ENCODE data around the gene DTX2. TPM values are rescaled to one million over a fixed set of nuclear protein-coding genes. Genes with fewer than 3 reads are reported as not detected.

The DTX2 gene
- total RNA-seq, 1 experiment from 2014 or later = 37.4 TPM

DNA sequence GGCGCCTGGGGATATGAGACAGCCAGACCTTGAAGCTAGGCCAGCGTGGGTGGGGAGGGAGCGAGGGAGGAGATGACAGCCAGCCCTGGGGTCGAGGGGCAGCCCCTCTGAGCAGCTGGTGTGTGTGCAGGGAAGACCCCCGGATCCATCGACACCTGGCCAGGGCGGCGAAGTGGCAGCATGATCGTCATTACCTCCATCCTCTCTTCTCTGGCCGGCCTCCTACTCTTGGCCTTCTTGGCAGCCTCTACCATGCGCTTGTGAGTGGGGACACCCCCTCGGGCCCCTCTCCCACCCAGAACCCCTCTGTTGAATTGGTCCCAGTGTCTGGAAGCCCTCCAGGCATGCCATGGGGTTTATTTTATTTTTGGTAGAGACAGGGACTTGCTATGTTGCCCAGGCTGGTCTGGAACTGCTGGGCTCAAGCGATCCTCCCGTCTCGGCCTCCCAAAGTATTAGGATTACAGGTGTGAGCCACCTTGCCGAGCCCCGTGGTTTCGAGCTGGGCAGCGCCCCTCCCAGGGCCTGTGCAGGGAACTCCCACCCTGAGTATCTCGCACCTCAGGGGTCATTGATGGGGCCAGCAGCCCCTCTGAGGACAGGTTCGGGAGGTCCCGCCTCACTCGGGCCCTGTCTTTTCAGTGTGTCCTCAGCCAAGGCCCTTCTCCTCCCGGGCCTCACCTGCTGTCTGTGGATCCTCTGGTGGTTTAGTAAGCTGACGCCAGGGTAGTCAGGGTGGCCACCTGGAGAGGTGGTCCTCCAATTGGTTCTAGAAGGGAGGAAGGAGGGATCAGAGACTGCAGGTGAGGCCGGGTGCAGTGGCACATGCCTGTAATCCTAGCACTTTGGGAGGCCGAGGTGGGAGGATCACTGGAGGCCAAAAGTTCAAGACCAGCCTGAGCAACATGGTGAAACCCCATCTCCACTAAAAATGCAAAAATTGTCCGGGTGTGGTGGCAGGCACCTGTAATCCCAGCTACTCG, 52.6 kb downstream of the DTX2 start:
- no peaks in the 10 kb centered on the region for H3K36me3 ChIP-seq (ENCODE audit: control insufficient read depth in 1 of 2, insufficient read depth in 2 of 2, low read length in 2 of 2)
- no peak overlapping the region for H3K4me3 ChIP-seq (replicated peaks in 1 of 2; ENCODE audit: low read depth in 1 of 2, low read length in 2 of 2)
- DNase-seq (ENCODE audit: low read depth, low spot score) = no peak
- RAD21 ChIA-PET (ENCODE audit: low non-redundant PET in 1 of 2, low total read pairs in 2 of 2, uncharacterized antibody in 2 of 2, unreplicated experiment in 2 of 2) = no interaction called here
- H3K9me2 ChIP-seq (ENCODE audit: insufficient read depth) = no peaks in the 10 kb centered on the region
- no peaks in the 10 kb centered on the region for H4K20me1 ChIP-seq (ENCODE audit: insufficient read depth)
- BruUV-seq (replicated peaks) = no TSS peak
- no peaks in the 10 kb centered on the region for H3K9me3 ChIP-seq (ENCODE audit: control insufficient read depth in 1 of 2, insufficient read depth in 1 of 2, low read depth in 1 of 2, low read length in 2 of 2)
- H3K79me2 ChIP-seq (ENCODE audit: insufficient read depth, low read length) = no peaks in the 10 kb centered on the region
- TF ChIP-seq ELF1 (IDR thresholded peaks at IDR 0.05; ENCODE audit: borderline replicate concordance, low read depth) (no peak), SIN3A (IDR thresholded peaks at IDR 0.05; ENCODE audit: low read depth) (no peak), TCF7L2 (IDR thresholded peaks at IDR 0.05; ENCODE audit: borderline replicate concordance, extremely low read depth, insufficient read depth, insufficient read length) (no peak), FOSL1 (IDR thresholded peaks at IDR 0.05; ENCODE audit: low read depth) (no peak), EZH2phosphoT487 (IDR thresholded peaks at IDR 0.05; ENCODE audit: borderline replicate concordance) (no peak), ZFX (IDR thresholded peaks at IDR 0.05) (no peak), ZNF274 (IDR thresholded peaks at IDR 0.05; ENCODE audit: low read depth, low read length) (no peak), CBX3 (IDR thresholded peaks at IDR 0.05; ENCODE audit: low read depth) (no peak), EGR1 (IDR thresholded peaks at IDR 0.05; ENCODE audit: low read depth) (no peak), POLR2A (IDR thresholded peaks at IDR 0.05; ENCODE audit: borderline replicate concordance, extremely low read depth, insufficient read depth, insufficient read length) (no peak), SRF (IDR thresholded peaks at IDR 0.05; ENCODE audit: low read depth) (no peak), SP1 (IDR thresholded peaks at IDR 0.05; ENCODE audit: low read depth) (no peak), JUND (IDR thresholded peaks at IDR 0.05) (no peak)
- TF ChIP-seq, protein P1, sequence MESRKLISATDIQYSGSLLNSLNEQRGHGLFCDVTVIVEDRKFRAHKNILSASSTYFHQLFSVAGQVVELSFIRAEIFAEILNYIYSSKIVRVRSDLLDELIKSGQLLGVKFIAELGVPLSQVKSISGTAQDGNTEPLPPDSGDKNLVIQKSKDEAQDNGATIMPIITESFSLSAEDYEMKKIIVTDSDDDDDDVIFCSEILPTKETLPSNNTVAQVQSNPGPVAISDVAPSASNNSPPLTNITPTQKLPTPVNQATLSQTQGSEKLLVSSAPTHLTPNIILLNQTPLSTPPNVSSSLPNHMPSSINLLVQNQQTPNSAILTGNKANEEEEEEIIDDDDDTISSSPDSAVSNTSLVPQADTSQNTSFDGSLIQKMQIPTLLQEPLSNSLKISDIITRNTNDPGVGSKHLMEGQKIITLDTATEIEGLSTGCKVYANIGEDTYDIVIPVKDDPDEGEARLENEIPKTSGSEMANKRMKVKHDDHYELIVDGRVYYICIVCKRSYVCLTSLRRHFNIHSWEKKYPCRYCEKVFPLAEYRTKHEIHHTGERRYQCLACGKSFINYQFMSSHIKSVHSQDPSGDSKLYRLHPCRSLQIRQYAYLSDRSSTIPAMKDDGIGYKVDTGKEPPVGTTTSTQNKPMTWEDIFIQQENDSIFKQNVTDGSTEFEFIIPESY (IDR thresholded peaks at IDR 0.05; ENCODE audit: extremely low read depth, insufficient replicate concordance, low read length) = no peak
- TF ChIP-seq, protein P2, sequence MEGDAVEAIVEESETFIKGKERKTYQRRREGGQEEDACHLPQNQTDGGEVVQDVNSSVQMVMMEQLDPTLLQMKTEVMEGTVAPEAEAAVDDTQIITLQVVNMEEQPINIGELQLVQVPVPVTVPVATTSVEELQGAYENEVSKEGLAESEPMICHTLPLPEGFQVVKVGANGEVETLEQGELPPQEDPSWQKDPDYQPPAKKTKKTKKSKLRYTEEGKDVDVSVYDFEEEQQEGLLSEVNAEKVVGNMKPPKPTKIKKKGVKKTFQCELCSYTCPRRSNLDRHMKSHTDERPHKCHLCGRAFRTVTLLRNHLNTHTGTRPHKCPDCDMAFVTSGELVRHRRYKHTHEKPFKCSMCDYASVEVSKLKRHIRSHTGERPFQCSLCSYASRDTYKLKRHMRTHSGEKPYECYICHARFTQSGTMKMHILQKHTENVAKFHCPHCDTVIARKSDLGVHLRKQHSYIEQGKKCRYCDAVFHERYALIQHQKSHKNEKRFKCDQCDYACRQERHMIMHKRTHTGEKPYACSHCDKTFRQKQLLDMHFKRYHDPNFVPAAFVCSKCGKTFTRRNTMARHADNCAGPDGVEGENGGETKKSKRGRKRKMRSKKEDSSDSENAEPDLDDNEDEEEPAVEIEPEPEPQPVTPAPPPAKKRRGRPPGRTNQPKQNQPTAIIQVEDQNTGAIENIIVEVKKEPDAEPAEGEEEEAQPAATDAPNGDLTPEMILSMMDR (IDR thresholded peaks at IDR 0.05 in 2 of 3, conservative IDR thresholded peaks at IDR 0.05 in 1 of 3; ENCODE audit: borderline replicate concordance in 1 of 3, insufficient read depth in 1 of 3, low read depth in 2 of 3, low read length in 2 of 3) = no peak
- TF ChIP-seq, protein P3, sequence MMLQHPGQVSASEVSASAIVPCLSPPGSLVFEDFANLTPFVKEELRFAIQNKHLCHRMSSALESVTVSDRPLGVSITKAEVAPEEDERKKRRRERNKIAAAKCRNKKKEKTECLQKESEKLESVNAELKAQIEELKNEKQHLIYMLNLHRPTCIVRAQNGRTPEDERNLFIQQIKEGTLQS (IDR thresholded peaks at IDR 0.05) = no peak
- TF ChIP-seq, protein P4, sequence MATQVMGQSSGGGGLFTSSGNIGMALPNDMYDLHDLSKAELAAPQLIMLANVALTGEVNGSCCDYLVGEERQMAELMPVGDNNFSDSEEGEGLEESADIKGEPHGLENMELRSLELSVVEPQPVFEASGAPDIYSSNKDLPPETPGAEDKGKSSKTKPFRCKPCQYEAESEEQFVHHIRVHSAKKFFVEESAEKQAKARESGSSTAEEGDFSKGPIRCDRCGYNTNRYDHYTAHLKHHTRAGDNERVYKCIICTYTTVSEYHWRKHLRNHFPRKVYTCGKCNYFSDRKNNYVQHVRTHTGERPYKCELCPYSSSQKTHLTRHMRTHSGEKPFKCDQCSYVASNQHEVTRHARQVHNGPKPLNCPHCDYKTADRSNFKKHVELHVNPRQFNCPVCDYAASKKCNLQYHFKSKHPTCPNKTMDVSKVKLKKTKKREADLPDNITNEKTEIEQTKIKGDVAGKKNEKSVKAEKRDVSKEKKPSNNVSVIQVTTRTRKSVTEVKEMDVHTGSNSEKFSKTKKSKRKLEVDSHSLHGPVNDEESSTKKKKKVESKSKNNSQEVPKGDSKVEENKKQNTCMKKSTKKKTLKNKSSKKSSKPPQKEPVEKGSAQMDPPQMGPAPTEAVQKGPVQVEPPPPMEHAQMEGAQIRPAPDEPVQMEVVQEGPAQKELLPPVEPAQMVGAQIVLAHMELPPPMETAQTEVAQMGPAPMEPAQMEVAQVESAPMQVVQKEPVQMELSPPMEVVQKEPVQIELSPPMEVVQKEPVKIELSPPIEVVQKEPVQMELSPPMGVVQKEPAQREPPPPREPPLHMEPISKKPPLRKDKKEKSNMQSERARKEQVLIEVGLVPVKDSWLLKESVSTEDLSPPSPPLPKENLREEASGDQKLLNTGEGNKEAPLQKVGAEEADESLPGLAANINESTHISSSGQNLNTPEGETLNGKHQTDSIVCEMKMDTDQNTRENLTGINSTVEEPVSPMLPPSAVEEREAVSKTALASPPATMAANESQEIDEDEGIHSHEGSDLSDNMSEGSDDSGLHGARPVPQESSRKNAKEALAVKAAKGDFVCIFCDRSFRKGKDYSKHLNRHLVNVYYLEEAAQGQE (IDR thresholded peaks at IDR 0.05; ENCODE audit: low read depth) = no peak
- POLR2A ChIA-PET = no interaction called here
- intact Hi-C loops (cut with micrococcal nuclease) = no loop called here
- no peak overlapping the region for H3K9ac ChIP-seq (ENCODE audit: low read length)
- CTCF ChIA-PET = no interaction called here
- H3K4me1 ChIP-seq (ENCODE audit: control insufficient read depth in 1 of 2, insufficient read depth in 2 of 2, low read length in 2 of 2) = peaks cover 22 to 27% of the 10 kb centered on the region in 2 experiments
- no peak for ATAC-seq
- peak overlapping the region; percentile 66; the same call in 1 of the 2 replicates for H3K27ac ChIP-seq (ENCODE audit: low read depth, low read length)
- H2AFZ ChIP-seq (ENCODE audit: low read depth, low read length, poor library complexity, severe bottlenecking) = no peak overlapping the region
- H3K27me3 ChIP-seq (ENCODE audit: insufficient read depth, low read length) = no peaks in the 10 kb centered on the region
- H3K4me2 ChIP-seq (ENCODE audit: low read length) = peak overlapping the region; percentile 70; the same call in 1 of the 2 replicates

All from HCT116 (cell line).